Heart right ventricle (tissue), 16 donors: ENCODE results near the gene RETREG3. TPM values are rescaled to one million over a fixed set of nuclear protein-coding genes. Genes with fewer than 3 reads are reported as not detected.

Experiments
- ATAC-seq, 8 donors: fragments of 200-7000 bp; cut with Tn5 transposase; one replicate each; pipeline ENCODE4 v1.9.1; 2020; ENCODE audit warnings: mild to moderate bottlenecking in 8 of 8, moderate library complexity in 8 of 8, moderate number of reproducible peaks in 1 of 8
- DNase-seq, 2 donors: peaks; one replicate each; pipeline ENCODE4 v3.0.0-alpha.2; 2020
- H3K27ac ChIP-seq, 10 donors: fragments of 200-600 bp; sonication (generic) in 2 of 10; one replicate each; pipeline versions ENCODE4 v1.5.0 to v1.8.0; 2020 to 2022; ENCODE audit warnings: mild to moderate bottlenecking in 3 of 10
- H3K27me3 ChIP-seq, 7 donors: fragments of 200-600 bp; one replicate each; pipeline ENCODE4 v1.8.0; 2021 to 2022; ENCODE audit warnings: mild to moderate bottlenecking in 2 of 7
- H3K36me3 ChIP-seq, 9 donors: fragments of 200-600 bp; sonication (generic) in 1 of 9; one replicate each; pipeline versions ENCODE4 v1.5.0 to v1.8.0; 2020 to 2022; ENCODE audit warnings: mild to moderate bottlenecking in 2 of 9
- H3K4me1 ChIP-seq, 9 donors: fragments of 200-600 bp; sonication (generic) in 1 of 9; one replicate each; pipeline versions ENCODE4 v1.5.0 to v1.8.0; 2020 to 2022; ENCODE audit warnings: mild to moderate bottlenecking in 4 of 9
- H3K4me3 ChIP-seq, 10 donors: fragments of 200-600 bp; sonication (generic) in 2 of 10; one replicate each; pipeline versions ENCODE4 v1.5.0 to v1.8.0; 2020 to 2022; ENCODE audit warnings: mild to moderate bottlenecking in 7 of 10, moderate library complexity in 2 of 10
- H3K9me3 ChIP-seq, 11 donors: fragments of 200-600 bp in 10 of 11; sonication (generic) in 2 of 11; one replicate each; pipeline versions ENCODE4 v1.5.0 to v1.8.0; 2013 to 2022; ENCODE audit warnings: mild to moderate bottlenecking in 2 of 11, control low read depth in 1 of 11, moderate library complexity in 1 of 11
- CTCF ChIP-seq, 9 donors: fragments of 200-600 bp; sonication (generic) in 2 of 9; IDR thresholded peaks; one replicate each; pipeline versions ENCODE4 v1.5.0 to v1.8.0; 2021 to 2022; ENCODE audit warnings: antibody characterized with exemption in 9 of 9, mild to moderate bottlenecking in 5 of 9, moderate library complexity in 1 of 9
- WGBS, 2 donors: extraction: QIAGEN DNeasy Blood & Tissue Kit; methylation state at CpG; one replicate each; pipeline ENCODE4 v1.1.7; 2013; ENCODE audit warnings: inconsistent platforms in 1 of 2; 5-methylcytosine and 5-hydroxymethylcytosine counted together
- intact Hi-C, 10 donors: fragments of 100-400 bp; cut with DNase I; formaldehyde crosslinking; loops; one replicate each; pipeline versions ENCODE4 v1.11.1 to v1.14.2; 2022
- polyA plus RNA-seq, 2 donors: library from polyadenylated mRNA; stranded (reverse); fragments of 200-250 nt; gene quantifications; one replicate each; pipeline ENCODE4 v1.2.3, GENCODE V29; 2013
- total RNA-seq, 10 donors: library from RNA; stranded (reverse); fragmentation: NEBNext Ultra II Directional in 3 of 10; extraction: Animal tissue kit (Norgen Biotek cat#: 25700) in 3 of 10; gene quantifications; one replicate each; pipeline versions ENCODE4 v1.2.1 to v1.2.4, GENCODE V29; 2021 to 2023
- donor health status: Arrhythmogenic right ventricular cardiomyopathy.
- donor health status: ischemic (EF 13 %, LVEDD 7.1; RV severe dilation, severe dysfunction).
- donor health status: healthy with polysubstance abuse.
- donor health status: DM: no; HTN: yes; CAD: no.
- donor health status: DM: no; HTN: no; CAD: no.
- donor health status: ischemic (EF 25% LVEDD 6.9; RV normal size, moderate dysfunction).
- donor health status: ischemic (EF 25% LVEDD 5.7; RV mildly dilated, moderate dysfunction).
- donor health status: healthy.
- donor health status: DM: yes; HTN: yes; CAD: no.
- donor health status: Ischemic cardiomyopathy.
- donor health status: ischemic (EF 35%, LVEDD 5.7; RV mildly dilated, moderate dysfunction).
- donor health status: nonischemic (EF 11% LVEDD 7.7; RV severe dilation, severe dysfunction).
- donor health status: DM: yes; HTN: yes; CAD: no.
- donor health status: PGD.
- donor health status: ischemic (EF 29% LVEDD 5.4; RV normal size, mild dysfunction).
- donor health status: nonischemic (EF 23%, LVEDD 6.1; RV moderate dilation, normal function).

The RETREG3 gene
- total and polyA plus RNA-seq, 12 donors: 9.8 to 29.9 (median 22.8) TPM

GRCh38 chr17:42564815-42565522 is 44.2 kb downstream of the RETREG3 start:
- no peak for DNase-seq
- no peaks in the 10 kb centered on the region for H3K27me3 ChIP-seq
- no peak overlapping the region for H3K4me3 ChIP-seq
- TF ChIP-seq CTCF (IDR thresholded peaks at IDR 0.05): no peak
- peaks cover 11 to 66% (median 45%) of the 10 kb centered on the region in 9 donors for H3K4me1 ChIP-seq
- no peak for ATAC-seq
- H3K36me3 ChIP-seq: peaks cover 0 to 46% (median 34%) of the 10 kb centered on the region in 9 donors
- H3K9me3 ChIP-seq: no peaks in the 10 kb centered on the region
- H3K27ac ChIP-seq: no peak overlapping the region
- WGBS, 2 donors: 91 to 95% methylated on average over 15 of the region's 15 CpGs
- intact Hi-C loops: no loop called here

- H3K9me3 ChIP-seq: no peaks in the 10 kb centered on the region
- H3K36me3 ChIP-seq: peaks cover 0 to 36% (median 24%) of the 10 kb centered on the region in 9 donors
- no peak for DNase-seq
- H3K4me3 ChIP-seq: peak overlapping the region in 2 of 10 donors; percentile 95 to 97
- ATAC-seq: no peak
- no peak for TF ChIP-seq CTCF (IDR thresholded peaks at IDR 0.05)
- intact Hi-C loops: no loop called here
- peak overlapping the region in 1 of 10 donors; percentile 96 for H3K27ac ChIP-seq
- H3K27me3 ChIP-seq: no peaks in the 10 kb centered on the region
- H3K4me1 ChIP-seq: peaks cover 11 to 62% (median 45%) of the 10 kb centered on the region in 9 donors
- WGBS, 2 donors: 82 to 88% methylated on average over 9 of the region's 9 CpGs
These were observed 45.2 kb downstream of the RETREG3 start for GRCh38 chr17:42563950-42564349.

- H3K4me1 ChIP-seq: peaks cover 11 to 58% (median 45%) of the 10 kb centered on the region in 9 donors
- TF ChIP-seq CTCF (IDR thresholded peaks at IDR 0.05): no peak
- 18 to 37% methylated on average over 1 of the region's 1 CpG for WGBS, 2 donors
- H3K27me3 ChIP-seq: no peaks in the 10 kb centered on the region
- peak overlapping the region in 7 of 10 donors; percentile 66 to 97 (median 94) for H3K4me3 ChIP-seq
- H3K27ac ChIP-seq: peak overlapping the region in 1 of 10 donors; percentile 96
- DNase-seq (no peak), ATAC-seq (no peak)
- H3K9me3 ChIP-seq: no peaks in the 10 kb centered on the region
- peaks cover 0 to 31% (median 20%) of the 10 kb centered on the region in 9 donors for H3K36me3 ChIP-seq
- intact Hi-C loops: no loop called here
These were observed 45.6 kb downstream of the RETREG3 start for GRCh38 chr17:42563543-42563942.

GRCh38 chr17:42563143-42563509 is 46.0 kb downstream of the RETREG3 start:
- Histone ChIP-seq H3K27ac (peak overlapping the region in 4 of 10 donors; percentile 83 to 96 (median 88)), H3K4me3 (peak overlapping the region; percentile 66 to 99 (median 94)), H3K27me3 (no peaks in the 10 kb centered on the region), H3K36me3 (peaks cover 0 to 27% (median 17%) of the 10 kb centered on the region in 9 donors), H3K9me3 (no peaks in the 10 kb centered on the region), H3K4me1 (peaks cover 11 to 54% (median 41%) of the 10 kb centered on the region in 9 donors)
- intact Hi-C loops: no loop called here
- ATAC-seq (no peak), DNase-seq (no peak)
- 75 to 79% methylated on average over 14 of the region's 14 CpGs for WGBS, 2 donors
- no peak for TF ChIP-seq CTCF (IDR thresholded peaks at IDR 0.05)
